Inflammatory macrophage treated with lipopolysaccharide for 1 hour (primary cell): ENCODE measurements around the gene EPB41.
"Not testable (repeated sequence)": the region's sequence is repeated elsewhere in the genome, so short reads cannot be mapped to it uniquely, and the experiment has no call there.

Source experiments
- DNase-seq, 2 donors: peaks; one replicate each; pipeline ENCODE4 v3.0.0-alpha.2; 2020 to 2022

Gene EPB41

DNA sequence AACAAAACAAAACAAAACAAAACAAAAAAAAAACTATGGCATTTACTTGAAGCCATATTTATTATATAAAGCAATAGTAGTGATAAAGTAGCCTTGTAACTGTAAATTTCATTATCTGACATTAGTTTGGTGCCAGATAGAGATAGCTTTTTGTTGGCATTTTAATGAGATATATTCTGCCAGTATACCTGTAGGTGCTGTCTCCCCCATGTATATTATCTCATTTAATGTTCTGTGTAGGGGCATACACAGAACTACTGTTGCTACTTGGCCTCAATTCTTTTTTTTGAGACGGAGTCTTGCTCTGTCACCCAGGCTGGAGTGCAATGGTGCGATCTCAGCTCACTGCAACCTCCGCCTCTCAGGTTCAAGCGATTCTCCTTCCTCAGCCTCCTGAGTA lies 141.9 kb downstream of the EPB41 start:
- no peak for DNase-seq

GRCh38 chr1:29057700-29058099 lies 143.3 kb downstream of the EPB41 start:
- no peak for DNase-seq

DNA sequence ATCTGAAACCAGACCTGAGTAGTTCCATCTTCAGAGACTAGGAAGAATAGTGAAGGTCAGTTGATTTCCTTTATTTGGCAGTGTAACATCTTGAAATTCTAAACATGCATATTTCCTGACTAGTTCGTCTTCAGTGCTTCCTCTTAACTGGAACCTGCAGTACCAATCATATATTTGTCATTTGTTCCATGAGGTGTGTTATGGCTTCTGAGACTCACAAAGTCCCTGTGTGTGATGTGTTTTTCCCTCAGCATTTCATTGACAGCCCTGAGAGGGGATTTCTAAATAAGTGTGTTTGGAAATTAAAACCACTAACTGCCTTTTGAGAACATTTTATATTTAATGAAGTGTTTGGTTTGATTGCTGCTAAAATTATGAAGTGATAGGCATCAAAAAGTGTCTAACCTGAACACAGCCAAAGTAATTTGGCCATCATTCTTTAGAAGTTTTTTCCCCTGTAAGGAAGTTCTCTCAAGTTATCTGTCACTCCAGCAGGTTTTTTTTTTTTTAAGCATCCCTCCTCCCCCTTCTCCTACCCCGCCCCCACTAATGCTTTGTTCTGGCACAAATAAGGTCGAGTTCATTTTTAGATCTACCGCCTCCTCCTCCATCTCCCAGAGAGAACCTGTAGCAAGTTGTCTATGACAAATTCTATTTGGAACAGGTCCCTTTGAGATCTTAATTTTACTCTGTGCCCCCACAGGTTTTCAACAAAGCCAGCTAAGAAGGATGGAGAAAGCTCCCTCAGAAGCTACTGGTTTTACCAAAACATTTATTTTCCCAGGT lies 148.0 kb downstream of the EPB41 start:
- no peak for DNase-seq

DNA sequence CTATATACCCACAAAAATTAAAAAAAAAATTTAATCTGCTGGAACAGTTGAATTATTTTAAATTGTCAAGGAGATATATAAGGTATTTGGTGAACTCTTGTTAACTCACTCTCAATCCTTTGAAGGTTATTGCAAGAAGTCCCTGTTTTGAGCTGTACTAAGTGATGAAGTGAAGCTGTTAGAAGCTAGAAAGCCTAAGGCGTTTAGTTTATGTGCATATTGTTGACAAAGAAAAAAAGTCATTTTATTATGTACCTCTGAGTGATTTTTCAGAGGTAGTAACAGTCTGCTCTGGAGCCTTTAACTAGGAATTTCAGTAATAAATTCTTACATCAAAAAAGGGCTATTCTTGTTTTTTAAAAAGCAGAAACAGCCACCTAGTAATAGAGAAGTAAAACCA lies 149.7 kb downstream of the EPB41 start:
- DNase-seq: no peak

DNA sequence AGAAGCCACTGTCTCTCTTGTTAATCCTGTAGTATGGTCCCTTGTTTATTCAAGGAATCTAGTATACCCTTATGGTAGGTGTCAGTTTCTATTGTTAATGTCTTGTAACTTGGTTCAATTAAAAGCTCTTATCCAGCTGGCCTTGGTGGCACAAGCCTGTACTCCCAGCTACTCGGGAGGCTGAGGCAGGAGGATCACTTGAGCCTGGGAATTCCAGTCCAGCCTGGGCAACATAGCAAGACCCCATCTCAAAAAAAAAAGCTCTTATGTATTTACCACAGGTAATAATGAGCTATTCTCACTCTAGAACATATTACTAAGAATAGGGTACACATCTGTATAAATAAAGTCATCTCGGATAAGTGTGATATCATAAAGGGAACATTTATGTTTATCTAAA lies 162.8 kb downstream of the EPB41 start:
- DNase-seq: no peak

GRCh38 chr1:29079916-29080629 lies 165.7 kb downstream of the EPB41 start:
- DNase-seq: not testable (repeated sequence)

GRCh38 chr1:29081201-29081600 lies 166.8 kb downstream of the EPB41 start:
- no peak for DNase-seq

- no peak for DNase-seq
Observed at GRCh38 chr1:29082519-29082918, 168.2 kb downstream of the EPB41 start.

DNA sequence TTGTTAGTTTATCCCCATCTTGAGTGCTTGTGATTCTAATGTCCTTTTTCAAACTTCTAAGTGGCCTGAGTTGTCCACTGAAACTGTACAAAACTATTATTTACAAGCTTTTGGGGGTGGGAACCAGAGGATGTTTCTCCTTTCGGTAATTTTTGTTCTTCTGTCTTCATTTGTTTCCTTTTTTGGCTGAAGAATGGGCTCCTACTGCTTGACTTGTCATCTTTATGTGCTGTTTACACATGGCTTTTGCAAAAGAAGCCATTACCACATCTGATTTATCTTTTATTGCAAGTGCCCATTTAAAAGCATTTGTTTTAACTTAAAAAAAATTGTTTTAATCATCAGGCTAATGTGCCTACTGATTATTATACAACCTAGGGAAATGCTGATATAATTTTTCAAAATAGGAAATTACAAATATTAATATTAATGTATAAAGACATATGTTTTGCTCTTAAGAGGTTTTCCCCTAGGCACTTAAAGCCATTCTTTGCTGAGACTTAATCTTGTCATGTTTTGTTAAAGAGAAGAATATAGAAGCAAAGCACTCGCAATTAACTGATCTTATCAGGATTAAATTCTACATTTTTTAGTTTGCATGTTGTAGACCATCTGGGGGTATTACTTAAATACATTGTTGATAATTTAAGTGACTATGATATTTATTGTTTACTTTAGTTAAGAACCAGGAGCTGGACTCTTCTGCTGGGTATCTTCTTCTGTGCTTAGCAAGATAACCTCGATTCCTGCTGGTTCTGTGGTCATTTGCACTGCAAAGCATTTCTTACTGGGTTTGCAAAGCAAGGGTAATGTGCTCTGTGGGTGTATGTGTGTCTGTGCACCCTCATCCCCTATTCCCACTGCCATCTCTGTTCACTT lies 169.2 kb downstream of the EPB41 start:
- DNase-seq: no peak

DNA sequence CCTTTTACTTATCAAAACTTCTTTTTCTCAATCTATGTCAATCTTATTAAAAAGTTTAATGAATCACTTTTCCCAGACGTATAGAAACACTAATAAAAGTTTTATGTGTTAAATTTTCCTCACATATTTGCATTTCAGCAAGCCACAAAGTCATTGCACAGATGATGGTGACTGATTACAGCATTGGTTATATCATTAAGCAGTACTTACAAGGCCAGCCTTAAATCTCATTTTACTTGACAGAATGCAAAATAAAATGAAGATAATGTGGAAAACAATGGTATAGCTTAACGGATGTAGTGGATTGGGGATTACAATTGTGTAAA lies 169.8 kb downstream of the EPB41 start:
- DNase-seq: no peak

- no peak for DNase-seq
Observed at GRCh38 chr1:29090937-29091618, 176.7 kb downstream of the EPB41 start.

DNA sequence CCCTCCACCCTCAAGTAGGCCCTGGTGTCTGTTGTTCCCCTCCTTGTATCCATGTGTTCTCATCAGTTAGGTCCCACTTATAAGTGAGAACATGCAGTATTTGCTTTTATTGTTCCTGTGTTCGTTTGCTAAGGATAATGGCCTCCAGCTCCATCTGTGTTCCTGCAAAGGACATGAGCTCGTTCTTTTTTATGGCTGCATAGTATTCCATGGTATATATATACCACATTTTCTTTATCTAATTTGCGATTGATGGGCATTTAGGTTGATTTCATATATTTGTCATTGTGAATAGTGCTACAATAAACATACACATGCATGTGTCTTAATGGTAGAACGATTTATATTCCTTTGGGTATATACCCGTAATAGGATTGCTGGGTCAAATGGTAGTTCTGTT lies 178.3 kb downstream of the EPB41 start:
- DNase-seq: not testable (repeated sequence)

GRCh38 chr1:29094433-29094832 lies 180.1 kb downstream of the EPB41 start:
- no peak for DNase-seq

DNA sequence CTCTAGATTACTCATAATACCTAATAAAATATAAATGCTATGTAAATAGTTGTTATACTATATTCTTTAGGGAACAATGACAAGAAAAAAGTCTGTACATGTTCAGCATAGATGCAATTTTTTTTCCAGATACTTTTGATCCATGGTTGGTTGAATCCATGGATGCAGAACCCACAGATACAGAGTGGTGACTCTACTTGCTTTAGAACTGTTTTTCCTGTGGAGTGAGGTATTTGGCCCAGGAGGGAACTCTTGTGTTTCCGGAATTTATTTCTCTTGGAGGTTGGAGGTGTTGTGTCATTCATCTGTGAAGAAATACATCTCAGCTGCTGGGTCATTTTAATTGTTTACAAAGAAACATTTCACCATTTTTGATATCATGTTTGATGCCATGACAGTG lies 180.6 kb downstream of the EPB41 start:
- no peak for DNase-seq

DNA sequence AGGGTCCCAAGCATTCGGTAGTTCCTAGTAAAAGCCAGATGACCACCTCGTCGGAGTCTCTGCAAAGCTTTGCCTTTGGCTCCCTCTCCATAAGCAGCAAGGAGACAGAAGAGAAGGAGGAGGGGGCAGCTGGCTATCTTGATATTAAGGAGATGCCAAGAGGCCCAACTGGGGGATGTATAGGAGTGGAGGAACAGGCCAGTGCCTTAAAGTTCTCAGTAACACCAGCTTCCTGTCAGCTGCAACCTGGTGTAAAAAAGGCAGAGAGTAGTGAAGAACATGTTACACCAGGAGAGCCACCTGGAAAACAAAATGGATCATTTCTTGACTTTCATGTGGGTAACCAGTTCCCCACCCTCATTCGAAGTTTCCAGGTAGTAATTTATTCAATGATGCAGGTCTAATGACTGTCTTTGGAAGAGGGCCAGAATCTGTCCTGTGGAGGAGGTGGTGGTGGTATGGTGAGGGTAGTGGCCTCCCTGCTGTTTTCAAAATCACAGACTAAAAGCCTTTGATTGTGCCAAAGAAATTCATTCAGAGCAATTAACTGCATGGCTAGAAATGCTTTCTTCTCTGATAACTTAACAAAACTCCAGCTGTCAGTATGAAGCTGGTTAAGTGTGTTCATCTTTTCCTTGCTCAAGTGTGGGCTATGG lies 182.0 kb downstream of the EPB41 start:
- DNase-seq: no peak

GRCh38 chr1:29099286-29099685 lies 184.9 kb downstream of the EPB41 start:
- no peak for DNase-seq

DNA sequence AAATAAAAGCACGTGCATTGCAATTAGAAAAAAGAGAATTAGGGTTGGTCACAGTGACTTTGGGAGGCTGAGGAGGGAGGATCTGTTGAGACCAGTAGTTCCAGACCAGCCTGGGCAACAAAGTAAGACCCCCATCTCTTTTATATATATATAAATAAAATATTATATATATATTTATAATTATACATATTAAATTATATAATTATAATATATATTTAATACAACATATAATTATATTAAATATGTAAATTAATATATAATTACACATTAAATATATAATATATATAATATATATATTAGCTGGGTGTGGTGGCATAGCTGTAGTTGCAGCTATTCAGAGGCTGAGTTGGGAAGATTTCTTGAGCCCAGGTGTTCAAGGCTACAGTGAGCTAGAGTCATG lies 186.1 kb downstream of the EPB41 start:
- no peak for DNase-seq

DNA sequence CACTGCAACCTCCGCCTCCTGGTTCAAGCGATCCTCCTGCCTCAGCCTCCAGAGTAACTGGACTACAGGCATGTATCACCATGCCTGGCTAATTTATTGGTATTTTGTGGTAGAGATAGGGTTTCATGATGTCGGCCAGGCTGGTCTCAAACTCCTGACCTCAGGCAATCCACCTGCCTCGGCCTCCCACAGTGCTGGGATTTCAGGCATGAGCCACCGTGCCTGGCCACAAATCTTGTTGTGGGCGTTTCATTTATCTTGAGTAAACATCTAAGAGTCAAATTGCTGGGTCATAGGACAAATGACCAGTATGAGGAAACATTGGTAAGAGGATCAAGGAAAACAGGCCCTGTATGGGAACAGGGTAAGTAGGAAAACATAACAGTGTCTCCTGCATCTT lies 191.5 kb downstream of the EPB41 start:
- DNase-seq: peak in 1 of 2 donors; percentile 55

- DNase-seq: not testable (repeated sequence)
Observed at GRCh38 chr1:29108041-29108440, 193.7 kb downstream of the EPB41 start.

GRCh38 chr1:29112705-29113412 lies 198.5 kb downstream of the EPB41 start:
- no peak for DNase-seq

DNA sequence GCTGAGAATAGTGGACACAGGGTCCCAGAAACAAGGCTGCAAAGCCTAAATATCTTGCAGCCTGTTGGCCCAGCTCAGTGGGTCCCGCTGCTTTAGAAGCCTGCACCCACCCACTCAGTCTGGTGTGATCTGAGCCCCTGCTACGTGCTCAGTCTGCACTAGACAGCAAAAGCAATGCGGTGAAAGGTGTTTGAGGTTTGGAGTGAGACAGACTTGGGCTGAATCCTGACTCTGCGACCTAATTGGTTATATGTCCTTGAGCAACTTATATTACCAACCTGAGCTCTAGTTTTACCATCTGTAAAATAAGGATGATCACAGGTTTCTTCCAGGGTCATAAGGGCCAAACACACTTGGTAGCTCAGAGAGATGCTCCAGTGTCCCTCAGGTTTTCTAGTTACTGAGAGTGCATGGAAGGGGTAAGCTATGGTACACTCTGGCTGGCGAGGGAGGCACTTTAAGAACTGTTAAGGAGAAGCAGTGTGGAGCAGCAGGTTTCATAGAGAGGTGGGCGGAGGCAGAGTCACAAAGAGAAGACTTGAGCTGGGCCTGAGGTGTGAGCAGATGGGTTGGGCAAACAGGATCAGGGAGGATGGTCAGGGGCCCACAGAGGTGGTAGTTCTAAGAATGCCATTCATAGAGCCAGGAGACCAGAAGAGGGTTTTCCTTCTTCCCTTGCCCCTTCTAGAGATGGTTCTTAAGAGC lies 199.2 kb downstream of the EPB41 start:
- no peak for DNase-seq
